AML-193 (cell line): ENCODE data around the gene UBE2E2.

Source experiments
- DNase-seq, 2 experiments: peaks; one replicate each; lab custom pipeline; 2025; lab: John Stamatoyannopoulos, UW

The UBE2E2 gene

GRCh38 chr3:23620638-23621015 is 417.5 kb downstream of the UBE2E2 start:
- no peak for DNase-seq

- no peak for DNase-seq
These were observed 420.7 kb downstream of the UBE2E2 start for GRCh38 chr3:23623844-23624243.

GRCh38 chr3:23624305-23624704 is 421.2 kb downstream of the UBE2E2 start:
- DNase-seq: no peak

GRCh38 chr3:23626442-23626841 is 423.3 kb downstream of the UBE2E2 start:
- no peak for DNase-seq

GRCh38 chr3:23629181-23629894 is 426.2 kb downstream of the UBE2E2 start:
- no peak for DNase-seq

- DNase-seq: no peak
These were observed 430.3 kb downstream of the UBE2E2 start for GRCh38 chr3:23633261-23633960.

- no peak for DNase-seq
These were observed 434.2 kb downstream of the UBE2E2 start for GRCh38 chr3:23637339-23637738.

- no peak for DNase-seq
These were observed 437.5 kb downstream of the UBE2E2 start for GRCh38 chr3:23640471-23641146.
